SKM-1 (cell line): Measurements from ENCODE around the gene MGST2.
A peak's percentile ranks its signal among the peaks of the same experiment; 100 is the strongest.

Source experiments
- DNase-seq: peaks from one replicate; lab custom pipeline; 2025; ENCODE audit not compliant: unreplicated experiment; lab: John Stamatoyannopoulos, UW

MGST2 gene

DNA sequence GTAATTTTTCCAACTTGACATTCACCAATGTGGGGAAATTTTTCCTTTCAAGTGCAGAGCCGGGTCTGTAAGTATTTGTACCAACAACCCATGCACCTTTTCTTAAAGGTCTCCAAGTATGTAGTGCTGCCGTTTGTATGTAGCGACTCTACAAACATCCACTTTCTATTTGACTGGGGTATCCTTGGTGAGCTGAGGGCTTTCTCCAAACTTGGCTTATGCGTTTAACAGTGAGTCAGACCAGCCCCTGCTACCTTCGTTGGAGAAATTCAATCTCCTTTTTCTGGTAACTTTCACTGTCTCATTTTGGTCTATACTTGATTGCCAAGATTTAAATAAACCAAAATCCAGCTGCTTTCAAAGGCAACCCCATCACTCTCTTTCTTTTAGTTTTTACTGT is 34.9 kb downstream of the MGST2 start:
- DNase-seq: no peak

DNA sequence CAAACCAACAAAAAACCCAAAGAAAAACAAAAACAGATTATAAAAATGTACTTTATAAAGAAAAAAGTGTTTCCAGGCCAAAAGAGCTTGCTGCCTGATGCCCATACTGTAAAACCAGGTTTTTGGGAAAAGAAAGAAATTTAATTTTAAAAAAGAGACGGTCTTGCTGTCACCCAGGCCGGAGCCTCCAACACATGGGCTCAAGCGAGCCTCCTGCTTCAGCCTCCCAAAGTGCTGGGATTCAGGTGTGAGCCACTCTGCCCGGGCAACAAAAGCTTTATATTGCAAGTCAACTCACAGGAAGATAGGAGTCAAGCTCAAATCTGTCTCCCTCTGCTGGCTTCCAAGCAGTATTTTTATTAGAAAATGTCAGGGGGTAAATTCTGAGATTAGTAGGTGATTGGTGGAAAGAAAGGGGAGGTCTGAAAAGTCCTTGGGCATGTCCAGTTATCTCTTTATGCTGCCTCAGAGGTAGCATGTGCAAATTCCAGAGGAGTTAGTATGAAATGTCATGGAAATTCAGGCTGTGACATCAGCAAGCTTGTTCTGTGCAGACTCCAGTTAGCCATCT is 39.4 kb downstream of the MGST2 start:
- peak; percentile 7 for DNase-seq

DNA sequence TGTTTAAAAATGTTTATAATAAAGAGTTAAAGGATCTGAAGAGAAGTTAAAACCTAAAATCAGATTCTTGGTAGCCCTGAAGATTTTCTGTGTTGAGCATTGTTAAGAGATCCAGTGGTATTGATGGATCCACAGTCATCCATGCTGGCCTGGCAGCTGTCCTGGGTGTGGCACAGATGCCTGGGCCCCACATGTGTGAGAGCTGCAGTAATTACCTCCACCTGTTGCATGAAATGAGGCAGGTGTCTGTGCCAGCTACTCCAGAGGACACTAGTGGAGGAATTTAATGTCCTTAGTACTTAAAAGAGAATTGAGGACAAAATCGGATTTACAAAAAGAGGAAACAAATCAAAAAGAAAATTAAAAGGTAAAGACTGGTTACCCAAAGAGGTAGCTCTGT is 44.0 kb downstream of the MGST2 start:
- DNase-seq: no peak

DNA sequence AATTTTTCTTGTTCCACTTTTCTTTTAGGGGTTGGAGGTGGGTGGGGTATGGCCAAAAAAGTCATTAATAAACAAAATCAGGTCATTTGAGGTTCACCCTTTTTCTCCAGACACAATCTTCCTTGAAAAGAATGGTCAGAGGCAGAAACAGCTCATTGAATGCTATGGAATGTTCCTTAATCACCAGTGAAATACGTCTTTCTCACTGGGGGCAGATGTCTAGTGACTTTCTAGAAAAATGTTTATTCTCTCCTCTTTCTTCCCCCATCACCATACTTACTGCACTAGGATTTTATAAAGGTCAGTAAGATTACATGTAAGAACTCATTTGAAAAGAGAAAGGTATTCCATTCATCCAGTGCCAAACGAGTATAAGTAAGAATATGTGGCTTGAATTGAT is 44.5 kb downstream of the MGST2 start:
- DNase-seq: no peak

DNA sequence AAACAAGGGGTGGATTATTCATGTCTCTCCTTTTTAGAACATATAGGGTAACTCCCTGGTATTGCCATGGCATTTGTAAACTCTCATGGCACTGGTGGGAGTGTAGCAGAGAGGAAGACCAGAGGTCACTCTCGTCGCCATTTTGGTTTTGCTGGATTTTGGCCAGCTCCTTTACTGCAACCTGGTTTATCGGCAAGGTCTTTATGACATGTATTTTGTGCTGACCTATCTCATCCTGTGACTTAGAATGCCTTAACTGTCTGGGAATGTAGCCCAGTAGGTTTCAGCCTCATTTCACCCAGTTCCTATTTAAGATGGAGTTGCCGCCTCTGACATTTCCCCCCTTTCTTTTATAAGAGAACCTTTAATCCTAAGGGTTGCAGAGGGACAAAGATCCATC is 45.8 kb downstream of the MGST2 start:
- no peak for DNase-seq

DNA sequence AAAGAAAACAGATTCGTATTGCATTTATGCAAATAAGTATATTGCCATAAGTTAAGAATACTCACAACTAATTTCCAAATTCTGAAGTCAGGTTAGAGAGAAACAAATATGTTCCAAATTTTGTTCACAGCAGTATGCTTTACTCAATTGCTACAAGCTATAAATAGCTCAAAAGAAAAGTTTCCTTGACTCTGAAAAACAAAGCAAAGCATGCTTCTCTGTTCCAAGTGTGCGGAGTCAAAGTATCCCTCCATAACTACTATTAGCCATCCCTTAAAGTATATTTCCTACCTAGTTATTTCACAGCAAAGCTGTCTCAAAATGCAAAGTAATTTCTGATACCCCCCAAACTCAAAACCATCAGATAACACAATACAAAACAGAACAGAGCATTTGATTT is 47.3 kb downstream of the MGST2 start:
- DNase-seq: no peak

DNA sequence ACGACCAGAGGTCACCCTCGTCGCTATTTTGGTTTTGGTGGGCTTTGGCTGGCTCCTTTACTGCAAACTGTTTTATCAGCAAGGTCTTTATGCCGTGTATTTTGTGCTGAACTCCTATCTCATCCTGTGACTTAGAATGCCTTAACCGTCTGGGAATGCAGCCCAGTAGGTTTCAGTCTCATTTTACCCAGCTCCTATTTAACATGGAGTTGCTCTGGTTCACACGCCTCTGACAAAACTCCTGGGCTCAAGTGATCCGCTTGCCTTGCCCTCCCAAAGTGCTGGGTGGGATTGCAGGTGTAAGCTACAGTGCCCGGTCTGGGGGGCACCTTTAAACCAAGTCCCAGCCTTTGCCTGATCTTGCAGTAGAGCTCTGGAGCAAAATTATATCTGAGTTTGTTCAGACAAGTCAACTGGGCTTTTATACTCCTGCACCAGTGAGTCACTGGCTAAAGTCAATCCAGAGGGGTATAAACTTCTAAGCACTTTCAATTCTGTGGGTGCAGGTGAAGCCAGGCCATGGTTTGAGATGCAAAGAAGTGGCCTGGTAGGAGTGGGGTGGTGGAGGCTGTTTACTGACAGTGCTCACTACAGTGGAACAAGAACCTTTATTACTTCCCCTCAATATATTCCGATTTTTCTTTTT is 50.2 kb downstream of the MGST2 start:
- DNase-seq: no peak

DNA sequence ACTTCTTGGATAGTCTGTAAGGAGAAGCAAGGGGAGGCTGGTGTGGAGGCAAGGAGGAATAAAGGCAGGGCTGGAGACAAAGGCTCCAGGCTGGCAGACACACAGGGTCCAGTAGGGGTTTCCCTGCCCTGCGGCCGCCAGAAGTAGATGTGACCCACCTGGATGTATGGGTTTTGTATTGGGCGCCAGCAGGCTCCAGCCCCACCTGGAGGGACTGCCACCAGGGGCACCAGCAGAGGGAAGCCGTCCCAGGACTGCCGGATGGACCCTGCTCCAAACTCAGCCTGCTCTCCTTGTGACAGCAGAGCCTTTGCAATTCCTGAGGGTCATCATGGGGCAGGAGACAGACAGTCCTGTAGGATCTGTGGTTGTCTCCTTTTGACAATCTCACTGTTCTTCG is 52.7 kb downstream of the MGST2 start:
- DNase-seq: no peak

DNA sequence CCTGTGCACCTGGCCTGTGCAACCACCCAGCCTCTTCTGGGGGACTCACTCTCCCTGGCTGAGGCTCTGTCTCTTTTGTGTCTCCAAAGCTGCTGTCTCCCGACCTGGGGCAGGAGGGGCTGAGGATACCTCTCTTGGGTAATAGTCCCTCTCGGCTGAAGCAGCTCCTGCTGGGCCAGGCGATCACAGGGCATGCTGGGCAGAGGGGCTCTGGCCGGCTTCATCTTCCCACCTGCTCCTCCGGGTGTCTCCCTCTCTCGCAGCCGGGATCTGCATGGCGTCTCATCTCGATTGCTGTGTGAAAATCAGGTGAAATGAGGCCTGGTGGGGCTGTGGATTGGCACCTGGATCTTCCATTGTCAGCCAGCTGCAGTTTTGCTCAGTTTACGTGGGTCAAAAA is 53.2 kb downstream of the MGST2 start:
- no peak for DNase-seq

DNA sequence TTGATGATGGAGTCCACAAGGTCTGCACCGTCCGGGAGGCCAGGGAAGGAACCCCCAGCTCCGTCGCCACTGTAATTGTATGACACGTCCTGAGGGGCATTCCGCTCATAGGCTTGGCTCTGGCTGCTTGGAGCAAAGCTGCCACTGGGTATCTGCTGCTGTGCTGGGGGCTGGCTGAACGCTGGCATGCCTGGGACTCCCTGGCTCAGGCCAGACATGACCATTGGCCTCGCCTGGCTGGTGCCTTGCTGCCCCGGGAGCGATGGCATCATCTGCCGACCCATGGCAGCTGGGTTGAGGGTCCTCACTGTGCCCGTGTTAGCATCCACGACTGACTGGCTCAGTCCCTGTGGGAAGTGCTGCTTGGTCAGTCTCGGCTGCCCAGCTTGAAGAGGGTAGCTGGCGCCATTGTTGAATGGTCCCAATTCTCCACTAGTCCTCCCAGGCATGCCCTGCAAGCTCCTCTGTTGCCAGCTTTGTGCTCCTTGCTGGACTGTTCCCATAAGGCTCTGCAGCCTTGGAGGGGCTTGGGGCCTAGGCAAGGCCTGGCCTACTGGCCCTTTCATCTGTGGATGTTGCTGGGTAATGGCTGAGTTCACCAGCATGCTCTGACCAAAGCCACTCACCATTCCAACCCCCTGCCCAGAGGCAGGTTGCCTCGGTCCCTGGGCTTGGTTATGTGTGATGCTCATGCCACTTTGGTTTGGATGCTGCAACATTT is 53.9 kb downstream of the MGST2 start:
- DNase-seq: no peak

DNA sequence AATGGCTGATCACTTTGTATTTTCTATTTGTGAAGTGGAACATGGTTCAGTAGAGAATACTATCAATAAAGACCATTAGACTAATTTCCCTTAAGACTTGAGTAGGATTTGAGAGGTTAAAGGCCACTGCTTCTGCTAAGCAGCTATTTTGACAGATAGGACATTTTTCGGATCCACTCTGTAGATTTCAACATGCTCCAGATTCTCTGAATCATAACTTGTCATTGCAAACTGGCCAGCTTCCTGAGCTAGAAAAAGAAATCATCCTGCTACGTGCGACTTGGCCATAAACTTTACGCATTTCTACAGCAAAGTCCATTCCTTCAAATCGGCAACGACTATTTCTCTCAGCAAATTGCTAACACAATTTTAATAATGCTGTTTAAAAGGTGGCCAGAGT is 55.2 kb downstream of the MGST2 start:
- DNase-seq: no peak

DNA sequence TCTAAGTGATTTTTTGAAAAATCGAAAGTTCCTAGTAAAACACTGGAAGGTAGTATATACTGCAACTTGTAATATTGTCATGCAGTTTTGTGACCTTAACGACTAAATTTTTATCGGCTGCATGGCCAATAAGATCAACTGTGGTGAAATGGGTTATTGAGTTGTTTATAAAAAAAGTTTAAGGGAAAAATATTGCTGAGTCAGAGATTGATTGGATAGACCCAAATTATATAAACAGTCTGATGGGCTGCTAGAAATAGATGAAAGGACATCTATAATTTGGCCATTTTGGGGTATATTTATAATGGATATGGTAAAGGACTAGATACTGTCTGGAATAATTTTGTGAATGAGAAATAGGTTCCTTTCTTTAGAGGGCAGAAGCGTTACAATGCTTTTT is 56.2 kb downstream of the MGST2 start:
- no peak for DNase-seq

DNA sequence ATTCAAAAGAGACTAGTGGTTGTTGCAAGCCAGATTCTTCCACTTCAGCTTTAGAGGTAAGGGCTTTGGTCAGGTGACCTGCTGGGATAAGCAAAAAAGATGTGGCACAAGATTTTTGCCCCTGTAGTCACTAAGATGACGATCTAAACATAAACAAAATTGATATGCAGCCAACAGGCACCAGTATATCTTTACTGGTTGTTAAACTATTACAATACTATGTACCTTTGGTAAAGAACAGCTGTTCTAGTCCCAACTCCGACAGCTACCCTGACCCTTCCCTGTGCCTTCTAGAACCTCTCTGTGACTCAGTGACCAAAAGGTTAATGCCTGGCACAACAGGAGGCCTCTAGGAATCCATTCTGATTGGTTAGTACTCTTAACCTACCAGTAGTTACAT is 59.6 kb downstream of the MGST2 start:
- DNase-seq: no peak

DNA sequence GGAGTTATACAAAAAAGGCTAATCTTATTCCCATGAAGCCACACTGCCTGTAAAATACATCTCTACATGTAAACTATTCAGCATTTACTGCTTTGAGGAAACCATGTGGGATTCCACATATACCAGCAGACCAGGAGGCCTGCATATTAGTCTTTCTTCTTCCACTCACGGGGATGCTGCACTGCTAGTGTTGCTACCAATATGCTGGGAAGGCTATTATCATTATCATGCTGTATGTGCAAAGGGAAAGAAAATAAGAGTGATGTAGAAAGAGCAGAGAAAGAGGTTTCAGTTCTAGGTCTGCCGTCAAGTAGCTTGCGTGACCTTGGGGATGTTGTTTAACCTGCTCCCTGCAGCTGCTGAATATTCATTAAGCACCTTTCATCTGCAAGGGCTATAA is 61.0 kb downstream of the MGST2 start:
- DNase-seq: no peak

DNA sequence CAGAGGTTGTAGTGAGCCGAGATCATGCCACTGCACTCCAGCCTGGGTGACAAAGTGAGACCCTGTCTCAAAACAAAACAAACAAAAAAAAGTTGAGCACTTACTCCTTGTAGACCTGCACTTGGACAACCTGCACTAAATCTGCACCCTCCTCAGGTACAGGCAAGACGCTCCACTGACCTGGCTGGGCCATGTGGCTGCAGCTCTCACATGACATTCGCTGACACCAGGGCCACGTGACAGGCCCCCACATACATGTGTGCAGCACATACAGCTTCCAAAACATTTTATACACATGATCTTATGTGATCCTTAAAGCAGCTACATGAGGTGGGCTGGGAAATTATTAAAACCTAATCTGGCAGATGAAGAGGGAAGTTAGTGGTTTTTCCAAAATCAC is 62.5 kb downstream of the MGST2 start:
- no peak for DNase-seq

DNA sequence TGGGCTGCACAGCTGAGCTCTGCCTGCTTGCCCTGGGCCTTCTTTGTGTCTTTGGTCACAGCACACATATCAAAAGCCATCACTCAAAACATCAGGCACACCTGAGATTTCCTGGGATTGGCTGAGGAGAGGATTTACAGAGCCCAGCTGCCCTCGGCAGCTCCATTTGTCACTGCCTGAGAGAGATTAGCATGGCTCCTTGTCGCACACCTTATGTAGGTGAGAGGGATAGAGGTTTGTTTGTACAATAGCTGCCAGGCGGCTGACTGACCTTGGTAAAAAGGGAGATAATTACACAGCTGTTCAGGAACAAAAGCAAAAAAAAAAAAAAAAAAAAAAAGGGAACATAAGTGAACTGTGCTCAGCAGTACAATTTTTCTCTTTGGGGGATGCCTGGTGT is 63.2 kb downstream of the MGST2 start:
- no peak for DNase-seq

DNA sequence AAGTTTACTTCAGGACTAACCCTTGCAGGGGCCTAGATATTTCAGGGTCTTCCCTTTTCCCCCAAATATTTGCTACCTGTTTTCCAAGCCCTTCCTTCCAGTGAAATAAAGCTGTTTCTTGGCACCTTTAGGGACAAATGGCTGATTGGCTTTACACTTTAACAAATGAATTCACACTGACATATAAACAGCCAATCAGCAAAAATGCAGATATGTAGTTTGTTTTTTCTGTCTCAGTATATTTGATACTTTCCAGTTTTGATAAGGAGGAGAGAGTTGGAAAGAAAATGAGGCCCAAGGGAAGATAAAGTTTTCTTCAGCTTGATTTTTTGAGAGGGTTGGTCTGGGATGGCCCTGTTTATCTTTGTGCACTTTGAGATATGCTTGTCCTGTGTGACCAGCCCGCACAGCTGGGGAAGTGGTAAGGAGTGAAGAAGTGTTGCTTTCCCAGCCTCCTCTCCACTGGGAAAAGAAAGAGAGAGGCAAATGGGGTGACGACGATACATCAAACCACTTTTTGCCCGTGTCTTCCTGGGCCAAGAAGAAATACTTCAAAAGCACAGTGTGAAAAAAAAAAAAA is 67.5 kb downstream of the MGST2 start:
- no peak for DNase-seq

DNA sequence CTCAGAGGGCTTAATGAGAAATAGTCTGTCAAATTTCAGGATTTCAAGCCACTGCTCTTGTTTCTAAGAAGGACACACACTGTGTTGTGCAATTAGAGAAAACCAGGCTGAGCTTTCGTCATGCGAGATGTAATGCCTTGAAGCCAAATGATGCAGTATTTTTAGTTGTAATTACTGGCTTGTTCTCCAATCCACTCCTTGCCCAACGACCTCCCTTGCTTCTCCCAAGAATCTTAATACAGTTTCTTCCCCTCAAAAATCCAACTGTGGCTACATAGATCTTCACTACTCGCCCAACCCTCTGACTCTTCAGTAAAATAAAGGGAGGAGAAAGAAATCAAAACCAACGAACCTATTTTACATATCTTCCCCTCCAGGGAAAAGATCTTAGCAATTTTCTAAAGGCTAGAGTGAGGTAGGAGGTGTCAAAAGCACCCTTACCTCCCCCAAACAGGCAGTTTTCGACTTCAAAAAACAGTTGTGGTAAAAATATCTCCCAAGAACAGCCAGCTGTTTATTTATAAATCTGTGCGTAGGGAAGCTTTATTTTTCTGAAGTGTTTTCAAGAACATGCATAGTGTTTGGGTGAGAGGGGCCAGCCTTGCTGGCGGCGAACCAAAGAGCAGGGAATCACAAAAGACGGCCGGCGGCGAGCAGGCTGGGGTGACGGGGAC is 68.7 kb downstream of the MGST2 start:
- no peak for DNase-seq

DNA sequence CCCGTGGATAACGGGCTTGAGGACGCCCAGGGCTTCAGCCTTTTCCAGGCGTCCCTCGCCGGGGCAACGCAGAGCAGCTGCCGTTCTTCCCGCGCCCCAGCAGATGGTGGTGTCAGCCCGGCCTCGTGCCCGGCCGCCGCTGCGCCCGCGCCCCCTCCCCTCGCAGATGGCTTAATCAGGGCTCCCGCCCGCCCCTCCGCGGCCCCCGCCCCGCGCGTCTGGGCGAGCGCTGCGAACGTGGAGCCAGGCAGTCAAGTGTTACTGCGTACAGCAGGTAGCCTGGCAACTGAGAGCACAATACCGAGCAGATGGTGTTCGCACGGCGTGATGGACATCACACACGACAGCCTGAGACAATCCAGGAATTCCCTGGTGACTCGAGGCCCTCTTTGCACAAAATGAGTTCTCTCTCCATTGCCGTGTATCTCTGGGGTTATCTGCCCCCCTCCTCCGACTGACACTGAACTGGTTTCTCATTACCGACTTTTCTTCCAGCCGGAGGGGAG is 69.3 kb downstream of the MGST2 start:
- DNase-seq: peak; percentile 44

DNA sequence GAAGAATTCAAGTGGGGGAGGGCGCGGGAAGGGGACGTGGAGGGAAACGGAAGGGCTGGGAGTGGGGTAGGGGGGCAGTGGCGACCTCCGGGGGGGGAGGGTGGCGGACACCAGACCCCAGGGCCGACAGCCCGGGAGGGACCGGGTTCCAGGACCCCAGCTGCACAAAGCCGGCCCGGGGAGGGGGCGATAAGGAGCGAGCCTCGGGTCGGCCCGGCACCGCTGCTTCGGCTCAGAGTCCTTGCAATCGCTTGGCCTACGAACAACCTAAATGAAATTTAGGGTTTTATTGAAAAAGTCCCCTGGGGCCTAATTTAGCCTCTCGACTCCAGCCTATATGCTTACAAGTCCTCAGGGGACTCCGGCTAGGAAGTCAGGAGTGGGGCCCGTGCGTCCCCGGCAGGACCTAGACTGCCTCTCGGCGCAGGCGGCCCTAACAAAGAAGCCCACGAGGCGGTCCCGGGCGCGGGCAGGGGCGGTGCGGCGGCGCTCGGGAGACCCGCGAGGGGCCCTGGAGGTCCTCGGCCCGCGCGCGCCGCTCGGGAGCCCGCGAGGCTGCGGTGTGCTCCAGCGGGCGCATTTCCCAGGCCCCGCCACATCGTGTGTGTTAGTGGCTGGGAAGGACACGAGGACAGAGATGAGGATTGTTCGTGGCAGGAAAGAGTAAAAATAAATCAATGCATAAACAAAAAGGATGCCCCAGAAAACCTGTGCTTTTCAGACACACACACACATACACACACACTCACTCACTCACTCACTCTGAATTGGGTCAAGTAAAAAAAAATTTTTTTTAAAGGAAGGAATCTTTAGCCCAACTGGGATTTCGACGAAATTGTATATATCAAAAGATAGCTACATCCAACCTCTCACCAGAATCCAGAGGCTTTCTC is 70.0 kb downstream of the MGST2 start:
- no peak for DNase-seq

DNA sequence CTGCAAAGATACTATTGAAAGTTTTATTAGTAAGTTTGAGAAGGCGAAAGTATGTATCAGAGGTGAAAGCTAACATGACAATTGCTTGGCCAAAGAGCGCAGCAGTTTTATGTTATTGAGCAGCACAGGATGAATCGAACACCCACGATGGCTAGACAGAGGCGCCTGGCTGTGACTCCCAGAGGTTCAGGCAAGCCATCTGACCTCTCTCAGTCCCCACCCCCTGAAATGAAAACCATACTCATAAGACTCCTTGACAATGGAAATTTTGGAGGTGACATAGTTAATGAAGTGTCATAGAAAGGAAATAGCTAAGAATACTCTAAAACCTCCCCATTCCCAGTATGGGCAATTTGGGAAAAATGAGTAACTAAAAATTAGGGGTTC is 70.6 kb downstream of the MGST2 start:
- no peak for DNase-seq
